Erythroblast (primary cell): Measurements from ENCODE around the gene AMPD2.

ENCODE experiments used
- DNase-seq, 2 experiments: peaks; one replicate each; lab custom pipeline; 2025; lab: John Stamatoyannopoulos, UW
- GATA1 ChIP-seq: IDR thresholded peaks from 2 replicates; pipeline ENCODE4 v1.6.1; 2011; ENCODE audit warnings: low read depth, mild to moderate bottlenecking, control low read depth, low read length, moderate library complexity
- POLR2A ChIP-seq: IDR thresholded peaks from 2 replicates; pipeline ENCODE4 v1.6.1; 2011; ENCODE audit warnings: mild to moderate bottlenecking, low read length

Gene AMPD2

DNA sequence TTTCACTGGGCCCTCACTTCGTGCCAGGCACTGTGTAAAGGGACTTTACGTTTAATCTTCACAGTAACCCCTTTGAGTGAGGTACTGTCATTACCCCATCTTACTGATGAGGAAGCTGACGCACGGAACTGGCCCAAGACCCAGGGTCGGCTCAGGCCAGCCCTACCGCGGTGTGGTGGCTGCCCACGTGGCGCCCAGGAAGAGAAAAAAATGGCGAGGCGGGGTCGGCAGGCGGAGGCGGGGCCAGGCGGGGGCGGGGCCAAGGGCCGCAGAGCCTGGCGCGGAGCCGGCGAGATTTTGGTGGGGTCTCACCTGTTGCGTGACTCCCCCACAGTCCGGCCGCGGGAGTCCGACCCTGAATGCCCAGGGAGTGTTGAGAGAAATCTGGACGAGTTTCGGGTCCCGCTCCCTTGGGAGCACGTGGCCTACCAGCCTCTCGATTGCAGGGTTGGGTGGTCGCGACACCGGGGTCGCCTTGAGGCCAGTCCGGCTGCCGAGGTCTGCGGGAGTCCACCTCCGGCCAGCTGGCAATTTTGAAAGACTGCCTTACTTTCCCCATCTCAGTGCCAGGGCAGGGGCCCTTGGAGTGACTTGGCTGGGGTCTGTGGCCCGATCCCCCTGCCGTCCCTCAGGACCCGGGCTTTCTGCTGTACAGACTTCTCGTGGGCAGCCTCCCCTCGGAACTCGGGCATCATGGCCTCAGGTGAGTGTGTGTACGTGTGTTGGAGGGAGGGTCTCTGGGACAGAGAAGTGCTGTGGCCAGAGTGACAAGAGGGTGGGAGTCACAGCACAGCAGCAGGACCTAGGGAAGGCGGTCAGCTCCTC lies at the start of gene AMPD2, which contains the start of gene GNAT2:
Gene AMPD2 (plus strand): TSS at position 262 of the 825 bp plus-strand sequence. CDS start 1,339 bp downstream, outside the sequence.
Gene GNAT2 (minus strand): TSS at position 41 of the 825 bp plus-strand sequence. CDS start 6,746 bp downstream, outside the sequence.
- peak; percentile 74 to 77 for DNase-seq
- TF ChIP-seq GATA1: no peak
- peak; percentile 48 for TF ChIP-seq POLR2A

DNA sequence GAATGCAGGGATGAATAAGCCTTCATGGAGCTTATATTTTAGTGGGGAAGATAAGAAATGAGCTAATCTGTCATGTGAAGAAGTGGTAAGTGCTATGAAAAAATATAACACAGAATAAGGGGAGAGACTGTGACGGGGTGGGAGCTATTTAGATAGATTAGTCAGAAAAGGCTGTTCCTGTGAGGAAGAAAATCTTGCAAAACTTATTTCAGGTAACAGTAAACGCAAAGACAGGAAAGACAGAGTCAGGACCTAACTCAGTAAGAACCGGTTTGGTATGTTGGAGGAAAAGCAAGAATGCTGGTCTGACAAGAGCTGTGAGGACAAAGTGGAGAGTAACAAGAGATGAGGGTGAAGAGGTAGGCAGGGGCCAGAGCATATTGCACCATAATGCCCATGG lies 49.2 kb upstream of the AMPD2 start:
- TF ChIP-seq POLR2A (no peak), GATA1 (no peak)
- DNase-seq: no peak

GRCh38 chr1:109573785-109574184 lies 45.9 kb upstream of the AMPD2 start:
- TF ChIP-seq GATA1 (no peak), POLR2A (no peak)
- DNase-seq: no peak

DNA sequence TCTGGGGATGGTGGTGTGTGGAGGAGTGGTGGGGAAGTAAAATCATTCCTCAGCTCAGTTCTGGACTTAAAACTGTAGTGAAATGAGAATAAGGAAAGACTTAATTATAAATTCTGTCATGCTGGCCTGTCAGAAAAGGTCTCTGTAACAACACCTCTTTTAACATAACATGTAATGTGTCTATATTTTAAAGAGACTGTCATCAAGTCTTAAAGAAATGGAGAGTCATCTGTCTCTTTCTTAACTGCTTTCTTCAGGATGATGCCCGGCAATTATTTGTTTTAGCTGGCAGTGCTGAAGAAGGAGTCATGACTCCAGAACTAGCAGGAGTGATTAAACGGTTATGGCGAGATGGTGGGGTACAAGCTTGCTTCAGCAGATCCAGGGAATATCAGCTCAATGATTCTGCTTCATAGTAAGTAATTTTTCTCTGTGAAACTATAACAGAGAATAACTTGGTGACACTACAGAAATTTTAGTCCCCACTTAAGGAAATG lies 40.6 kb upstream of the AMPD2 start:
- no peak for DNase-seq
- no peak for TF ChIP-seq GATA1
- no peak for TF ChIP-seq POLR2A

- no peak for TF ChIP-seq POLR2A
- no peak for TF ChIP-seq GATA1
- DNase-seq: no peak
These were observed 40.1 kb upstream of the AMPD2 start for GRCh38 chr1:109579491-109579890.

- DNase-seq: no peak
- TF ChIP-seq POLR2A (no peak), GATA1 (no peak)
These were observed 37.6 kb upstream of the AMPD2 start for GRCh38 chr1:109582021-109582420.

DNA sequence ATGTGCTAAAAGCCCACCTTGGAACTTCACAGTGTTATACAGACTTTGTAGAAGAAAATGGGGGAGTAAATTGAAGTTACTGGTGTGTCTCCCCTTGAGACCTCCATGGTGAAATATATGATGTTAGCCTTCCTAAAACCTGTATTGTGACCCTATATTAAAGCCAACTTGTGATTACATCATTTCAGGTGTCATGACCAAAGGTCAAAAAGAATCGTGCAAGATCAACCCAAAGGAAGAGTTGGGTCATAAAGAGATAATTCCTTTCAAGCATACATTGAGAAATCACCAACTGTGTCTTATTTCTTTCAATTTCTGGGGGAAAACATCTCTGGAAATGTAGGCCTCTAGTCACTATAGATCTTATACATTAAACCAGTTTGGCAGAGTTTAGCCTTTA lies 34.9 kb upstream of the AMPD2 start:
- TF ChIP-seq GATA1 (no peak), POLR2A (no peak)
- no peak for DNase-seq

- no peak for TF ChIP-seq GATA1
- no peak for TF ChIP-seq POLR2A
- no peak for DNase-seq
These were observed 33.6 kb upstream of the AMPD2 start for GRCh38 chr1:109586055-109586454.

DNA sequence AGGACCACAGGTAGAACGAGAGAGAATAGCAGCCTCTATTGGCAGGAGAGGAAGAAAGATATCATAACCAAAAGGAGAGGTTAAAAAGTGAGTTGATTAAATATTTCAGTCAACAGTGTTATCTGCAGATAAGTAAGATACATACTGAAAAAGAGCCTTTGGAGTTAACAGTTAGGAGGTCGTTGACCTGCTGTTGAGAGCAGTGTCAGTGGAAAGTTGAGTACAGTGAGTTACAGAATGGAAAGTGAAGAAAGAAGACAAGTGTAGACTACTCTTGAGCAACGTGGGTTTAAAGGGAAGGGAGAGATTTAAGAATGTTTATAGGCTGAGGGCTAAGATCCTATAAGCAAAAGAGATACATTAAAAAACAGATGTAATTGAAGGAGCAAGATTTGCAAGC lies 30.5 kb upstream of the AMPD2 start:
- TF ChIP-seq GATA1 (no peak), POLR2A (no peak)
- DNase-seq: peak in 1 of 2 experiments; percentile 28

DNA sequence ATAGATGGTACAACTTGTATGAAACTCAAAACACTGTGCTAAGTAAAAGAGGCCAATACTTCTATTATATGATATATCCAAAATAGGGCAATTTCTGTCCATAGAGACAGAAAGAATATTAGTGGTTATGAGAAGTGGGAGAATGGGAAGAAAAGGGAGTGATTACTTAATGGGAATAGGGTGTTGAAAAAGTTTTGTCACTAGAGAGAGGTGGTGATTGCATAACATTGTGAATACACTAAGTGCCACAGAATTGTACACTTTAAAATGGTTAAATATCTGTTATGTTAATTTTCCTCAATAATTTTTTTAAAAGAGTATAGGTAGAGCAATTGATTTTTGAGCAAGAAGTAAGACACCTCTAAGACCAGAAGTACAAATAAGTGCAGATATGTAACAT lies 30.0 kb upstream of the AMPD2 start:
- TF ChIP-seq GATA1 (no peak), POLR2A (no peak)
- no peak for DNase-seq

GRCh38 chr1:109592916-109593315 lies 26.7 kb upstream of the AMPD2 start:
- TF ChIP-seq GATA1 (no peak), POLR2A (no peak)

DNA sequence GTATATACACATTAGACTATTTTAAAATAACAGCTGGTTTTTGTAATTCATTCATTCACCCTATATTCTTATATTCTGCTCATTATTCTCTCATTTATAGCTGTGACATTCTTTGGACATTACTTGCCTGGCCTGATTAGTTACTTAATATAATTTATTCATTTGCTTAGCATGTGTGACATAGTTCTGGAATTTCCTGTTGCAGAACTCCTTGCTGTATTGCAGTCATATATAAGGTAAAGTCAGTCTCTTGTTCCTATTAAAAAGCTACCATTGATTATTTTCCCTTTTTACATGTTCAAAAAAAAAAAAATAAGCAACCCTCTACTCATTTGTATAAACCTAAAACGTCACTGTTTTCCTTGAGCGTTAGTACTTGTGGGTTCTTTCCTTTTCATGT lies 24.1 kb upstream of the AMPD2 start:
- TF ChIP-seq POLR2A: no peak
- TF ChIP-seq GATA1: no peak
- DNase-seq: no peak

More at GRCh38 chr1:109592916-109593315, 26.7 kb upstream of the AMPD2 start:
- DNase-seq: peak; percentile 53 to 61

- no peak for DNase-seq
- TF ChIP-seq POLR2A (no peak), GATA1 (no peak)
These were observed 21.5 kb upstream of the AMPD2 start for GRCh38 chr1:109598156-109598555.

DNA sequence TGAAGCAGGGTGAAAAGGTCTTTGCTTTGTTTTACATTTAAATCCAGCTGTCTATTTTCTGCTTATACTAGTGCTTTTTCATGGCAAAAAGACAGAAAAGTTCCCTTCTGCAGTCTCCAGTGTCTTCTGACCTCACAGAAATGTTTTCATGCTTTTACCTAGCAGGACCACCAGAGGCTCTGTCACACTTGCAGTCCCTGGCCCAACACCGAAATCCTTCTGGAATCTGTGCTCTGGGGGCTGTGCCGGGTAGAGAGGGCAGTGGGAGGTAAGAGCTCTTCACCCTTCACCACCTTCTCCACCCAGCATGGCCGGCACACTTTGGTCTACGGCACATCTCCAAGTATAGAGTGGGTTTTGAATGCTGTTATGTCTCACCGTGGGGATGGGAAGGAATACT lies 21.0 kb upstream of the AMPD2 start:
- DNase-seq: no peak
- no peak for TF ChIP-seq POLR2A
- TF ChIP-seq GATA1: no peak
